Neuronal stem cell (in vitro differentiated cells): ENCODE results near the gene SORCS2.

Source experiments
- DNase-seq: peaks from one replicate; pipeline ENCODE4 v3.0.0-alpha.2; 2013; ENCODE audit warnings: low spot score
- H2AFZ ChIP-seq: one replicate; pipeline ENCODE4 v1.6.1; 2013; ENCODE audit warnings: mild to moderate bottlenecking, low read length, inconsistent platforms
- H2AK5ac ChIP-seq: 2 replicates; pipeline ENCODE4 v1.6.1; 2013; ENCODE audit warnings: low read depth, mild to moderate bottlenecking, inconsistent platforms, low read length, moderate library complexity, mixed read lengths
- H2BK120ac ChIP-seq: 2 replicates; pipeline ENCODE4 v1.6.1; 2013; ENCODE audit warnings: low read depth, mild to moderate bottlenecking, inconsistent platforms, low read length, moderate library complexity, mixed read lengths
- H2BK12ac ChIP-seq: one replicate; pipeline ENCODE4 v1.6.1; 2013; ENCODE audit warnings: low read length, inconsistent platforms
- H2BK15ac ChIP-seq: 2 replicates; pipeline ENCODE4 v1.6.1; 2013; ENCODE audit warnings: mild to moderate bottlenecking, low read length, inconsistent platforms, mixed read lengths
- H2BK5ac ChIP-seq: one replicate; pipeline ENCODE4 v1.6.1; 2013; ENCODE audit warnings: inconsistent platforms, mild to moderate bottlenecking, low read length, moderate library complexity
- H3K14ac ChIP-seq: one replicate; pipeline ENCODE4 v1.6.1; 2013; ENCODE audit warnings: low read length, inconsistent platforms
- H3K18ac ChIP-seq: 2 replicates; pipeline ENCODE4 v1.6.1; 2013; ENCODE audit warnings: low read length, inconsistent platforms
- H3K23ac ChIP-seq: 2 replicates; pipeline ENCODE4 v1.6.1; 2013; ENCODE audit warnings: low read depth, mild to moderate bottlenecking, mixed read lengths, low read length, inconsistent platforms; ENCODE audit not compliant: poor library complexity
- H3K27ac ChIP-seq: replicated peaks from 3 replicates; pipeline ENCODE4 v1.5.1; 2013; ENCODE audit warnings: low read length, inconsistent platforms
- H3K27me3 ChIP-seq, 3 experiments: 2 replicates each; pipeline ENCODE4 v1.6.1; 2013; ENCODE audit warnings: low read length in 3 of 3, mild to moderate bottlenecking in 2 of 3, inconsistent platforms in 1 of 3, low read depth in 1 of 3, mixed read lengths in 1 of 3, moderate library complexity in 1 of 3; ENCODE audit not compliant: control insufficient read depth in 3 of 3, insufficient read depth in 3 of 3
- H3K36me3 ChIP-seq, 2 donors: replicated peaks in 1 of 2; 2 replicates each; pipeline ENCODE4 v1.6.1; 2013; ENCODE audit warnings: low read length in 2 of 2; ENCODE audit not compliant: control insufficient read depth in 2 of 2, insufficient read depth in 2 of 2
- H3K4ac ChIP-seq: 2 replicates; pipeline ENCODE4 v1.6.1; 2013; ENCODE audit warnings: inconsistent platforms, mild to moderate bottlenecking, low read length, moderate library complexity
- H3K4me1 ChIP-seq, 2 donors: 1 replicate in 1 of 2; 2 replicates in 1 of 2; pipeline ENCODE4 v1.6.1; 2013; ENCODE audit warnings: low read length in 2 of 2, low read depth in 1 of 2; ENCODE audit not compliant: control insufficient read depth in 2 of 2, insufficient read depth in 1 of 2
- H3K4me2 ChIP-seq: one replicate; pipeline ENCODE4 v1.6.1; 2013; ENCODE audit warnings: mild to moderate bottlenecking, low read length, inconsistent platforms; ENCODE audit not compliant: insufficient read depth, poor library complexity, severe bottlenecking
- H3K4me3 ChIP-seq, 2 donors: 2 replicates each; pipeline ENCODE4 v1.5.1; 2013; ENCODE audit warnings: low read length in 2 of 2, mild to moderate bottlenecking in 2 of 2, inconsistent platforms in 1 of 2, moderate library complexity in 1 of 2
- H3K79me1 ChIP-seq: one replicate; pipeline ENCODE4 v1.6.1; 2013; ENCODE audit warnings: low read depth, mild to moderate bottlenecking, inconsistent platforms, low read length, moderate library complexity
- H3K9ac ChIP-seq: one replicate; pipeline ENCODE4 v1.6.1; 2013; ENCODE audit warnings: mild to moderate bottlenecking, low read depth, low read length, inconsistent platforms; ENCODE audit not compliant: poor library complexity
- H3K9me3 ChIP-seq, 2 donors: replicated peaks in 1 of 2; 2 replicates each; pipeline versions ENCODE3 to v1.6.1; 2013; ENCODE audit warnings: low read length in 2 of 2, mild to moderate bottlenecking in 2 of 2, inconsistent platforms in 1 of 2, low read depth in 1 of 2, mixed read lengths in 1 of 2, moderate library complexity in 1 of 2; ENCODE audit not compliant: control insufficient read depth in 2 of 2, insufficient read depth in 1 of 2
- H4K8ac ChIP-seq: one replicate; pipeline ENCODE4 v1.6.1; 2013; ENCODE audit warnings: low read depth, mild to moderate bottlenecking, inconsistent platforms, low read length, moderate library complexity
- H4K91ac ChIP-seq: one replicate; pipeline ENCODE4 v1.6.1; 2013; ENCODE audit warnings: low read length, low read depth, mild to moderate bottlenecking, inconsistent platforms; ENCODE audit not compliant: poor library complexity
- WGBS, 2 donors: extraction: QIAGEN DNeasy Blood & Tissue Kit; methylation state at CpG; one replicate each; pipeline ENCODE4 v1.1.7; 2013; ENCODE audit warnings: missing lambda C conversion rate in 2 of 2, mixed read lengths in 1 of 2; ENCODE audit not compliant: insufficient read length in 2 of 2, insufficient replicate concordance in 1 of 2; ENCODE audit errors: extremely low coverage in 2 of 2; 5-methylcytosine and 5-hydroxymethylcytosine counted together

The SORCS2 gene

GRCh38 chr4:7383266-7383665, 190.9 kb downstream of the SORCS2 start:
- DNase-seq: no peak
- no CpG with 5 or more reads among the region's 8 CpGs for WGBS, 2 donors
- no peak overlapping the region for H4K91ac ChIP-seq

DNA sequence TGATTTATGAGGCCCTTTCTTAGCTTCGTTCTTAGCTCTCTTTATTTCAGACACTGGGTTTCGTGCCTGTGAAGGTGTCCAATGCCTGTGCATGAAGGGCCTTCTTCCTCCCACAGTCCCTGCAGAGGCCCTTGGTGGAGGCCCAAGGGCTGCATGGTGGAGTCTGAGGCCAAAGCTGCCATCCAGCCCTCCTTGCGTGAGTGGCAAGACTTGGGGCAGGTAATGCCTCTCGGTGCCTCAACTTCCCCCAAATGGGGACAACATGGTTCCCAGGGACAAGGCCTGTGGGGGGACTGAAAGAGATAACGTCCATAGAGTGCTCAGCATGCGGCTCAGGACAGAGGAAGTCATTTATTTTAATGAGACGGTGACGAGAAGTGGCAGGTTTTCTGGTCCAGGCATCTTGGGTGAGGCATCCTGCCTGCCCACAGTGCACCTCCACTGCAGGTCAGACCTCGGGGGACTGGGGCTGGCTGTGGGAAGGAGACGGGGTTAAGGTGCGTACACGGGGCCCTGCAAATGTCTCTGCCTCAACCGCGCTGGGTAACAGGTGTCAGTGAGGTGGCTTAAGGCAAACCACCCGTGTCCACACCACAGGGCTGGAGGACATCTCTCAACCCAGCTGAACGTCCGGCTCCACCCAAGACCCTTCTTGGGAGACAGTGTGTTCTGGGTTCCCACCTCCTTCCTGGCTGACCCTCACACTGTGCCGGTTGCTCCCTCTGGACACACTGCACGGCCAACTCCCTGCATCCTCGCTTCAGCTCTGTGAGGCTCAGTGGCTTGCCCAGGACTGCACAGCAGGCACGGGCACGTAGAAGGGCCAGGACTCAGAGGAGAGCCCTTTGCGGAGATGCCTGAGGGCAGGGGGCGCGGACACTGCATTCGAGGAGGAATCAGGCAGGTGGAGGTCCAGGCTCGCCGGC, 191.9 kb downstream of the SORCS2 start:
- no peaks in the 10 kb centered on the region for H3K36me3 ChIP-seq
- H3K9me3 ChIP-seq: peaks cover 0 to 2% of the 10 kb centered on the region in 2 donors
- no CpG with 5 or more reads among the region's 28 CpGs for WGBS, 2 donors
- peaks cover 0 to 4% (median 0%) of the 10 kb centered on the region in 3 experiments for H3K27me3 ChIP-seq
- peaks cover 0 to 4% of the 10 kb centered on the region in 2 donors for H3K4me1 ChIP-seq
- no peak overlapping the region for H2AFZ ChIP-seq
- H3K18ac ChIP-seq: peak overlapping the region; percentile 73
- no peak overlapping the region for H3K4me3 ChIP-seq
- no peak overlapping the region for H2AK5ac ChIP-seq
- H2BK120ac ChIP-seq: no peak overlapping the region
- peak overlapping the region; percentile 29 for H2BK5ac ChIP-seq
- H3K4me2 ChIP-seq: no peak overlapping the region
- H4K91ac ChIP-seq: no peak overlapping the region
- peak overlapping the region; percentile 57 for H4K8ac ChIP-seq
- H3K4ac ChIP-seq: no peak overlapping the region
- DNase-seq: no peak
- H3K27ac ChIP-seq: no peak overlapping the region
- H2BK12ac ChIP-seq: peak overlapping the region; percentile 33
- H2BK15ac ChIP-seq: peak overlapping the region; percentile 19
- peak overlapping the region; percentile 98 for H3K14ac ChIP-seq
- no peak overlapping the region for H3K9ac ChIP-seq
- peaks cover 3% of the 10 kb centered on the region for H3K79me1 ChIP-seq
- no peak overlapping the region for H3K23ac ChIP-seq

More at GRCh38 chr4:7383266-7383665, 190.9 kb downstream of the SORCS2 start:
- H3K9me3 ChIP-seq: peaks cover 0 to 2% of the 10 kb centered on the region in 2 donors
- H3K9ac ChIP-seq: no peak overlapping the region
- no peak overlapping the region for H3K23ac ChIP-seq
- H3K18ac ChIP-seq: no peak overlapping the region
- no peak overlapping the region for H3K4ac ChIP-seq
- no peak overlapping the region for H2AFZ ChIP-seq
- H3K4me3 ChIP-seq: no peak overlapping the region
- no peak overlapping the region for H3K27ac ChIP-seq
- H2AK5ac ChIP-seq: no peak overlapping the region
- H3K4me1 ChIP-seq: peaks cover 0 to 4% of the 10 kb centered on the region in 2 donors
- H3K79me1 ChIP-seq: peaks cover 3% of the 10 kb centered on the region
- H3K14ac ChIP-seq: no peak overlapping the region
- H4K8ac ChIP-seq: no peak overlapping the region
- no peak overlapping the region for H2BK12ac ChIP-seq
- no peak overlapping the region for H2BK15ac ChIP-seq
- H3K27me3 ChIP-seq: peaks cover 0 to 9% (median 0%) of the 10 kb centered on the region in 3 experiments
- no peak overlapping the region for H3K4me2 ChIP-seq
- no peaks in the 10 kb centered on the region for H3K36me3 ChIP-seq
- no peak overlapping the region for H2BK120ac ChIP-seq
- no peak overlapping the region for H2BK5ac ChIP-seq

GRCh38 chr4:7384929-7385890, 192.9 kb downstream of the SORCS2 start:
- H3K23ac ChIP-seq: no peak overlapping the region
- no peak overlapping the region for H3K27ac ChIP-seq
- peak overlapping the region; percentile 63 for H2BK15ac ChIP-seq
- H3K14ac ChIP-seq: peak overlapping the region; percentile 26
- H3K4me1 ChIP-seq: peaks cover 0 to 4% of the 10 kb centered on the region in 2 donors
- peaks cover 3% of the 10 kb centered on the region for H3K79me1 ChIP-seq
- H2AFZ ChIP-seq: no peak overlapping the region
- no peak overlapping the region for H4K91ac ChIP-seq
- peaks cover 0 to 4% (median 0%) of the 10 kb centered on the region in 3 experiments for H3K27me3 ChIP-seq
- no CpG with 5 or more reads among the region's 12 CpGs for WGBS, 2 donors
- peak overlapping the region; percentile 67 for H3K18ac ChIP-seq
- no peak overlapping the region for H2BK120ac ChIP-seq
- H3K4me3 ChIP-seq: no peak overlapping the region
- H3K4me2 ChIP-seq: no peak overlapping the region
- H2AK5ac ChIP-seq: no peak overlapping the region
- H4K8ac ChIP-seq: peak overlapping the region; percentile 57
- no peak overlapping the region for H2BK12ac ChIP-seq
- peak overlapping the region; percentile 29 for H2BK5ac ChIP-seq
- no peaks in the 10 kb centered on the region for H3K36me3 ChIP-seq
- peaks cover 0 to 2% of the 10 kb centered on the region in 2 donors for H3K9me3 ChIP-seq
- H3K9ac ChIP-seq: peak overlapping the region; percentile 64
- H3K4ac ChIP-seq: no peak overlapping the region
- DNase-seq: no peak
